ENCODE results near the gene SLC4A1. TPM values are rescaled to one million over a fixed set of nuclear protein-coding genes. Genes with fewer than 3 reads are reported as not detected.

SLC4A1 gene
- total RNA-seq, 4 donors from 2014 or later = 0.16 to 1.2 (median 0.56) TPM

DNA sequence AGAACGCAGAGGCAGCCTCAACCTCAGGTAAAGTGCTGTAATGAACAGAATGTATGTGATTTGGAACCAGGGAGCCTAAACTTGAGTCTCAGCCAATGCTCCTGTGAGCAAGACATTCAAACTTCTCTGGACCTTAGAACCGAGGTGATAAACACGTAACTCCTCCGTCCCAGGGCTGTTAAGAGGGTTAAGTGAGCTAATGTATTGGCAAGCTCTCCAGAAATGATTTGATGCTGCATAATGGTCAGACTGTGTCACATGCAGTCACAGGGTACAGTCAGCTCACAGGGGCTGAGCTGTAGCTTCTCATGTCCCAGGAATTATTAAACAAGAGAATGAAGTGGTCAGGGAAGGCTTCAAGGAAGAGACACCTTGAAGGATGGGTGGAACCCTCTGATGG lies 10.0 kb upstream of the SLC4A1 start:
- no peak for ATAC-seq (ENCODE audit: low FRiP score)
- TF ChIP-seq, protein P1, sequence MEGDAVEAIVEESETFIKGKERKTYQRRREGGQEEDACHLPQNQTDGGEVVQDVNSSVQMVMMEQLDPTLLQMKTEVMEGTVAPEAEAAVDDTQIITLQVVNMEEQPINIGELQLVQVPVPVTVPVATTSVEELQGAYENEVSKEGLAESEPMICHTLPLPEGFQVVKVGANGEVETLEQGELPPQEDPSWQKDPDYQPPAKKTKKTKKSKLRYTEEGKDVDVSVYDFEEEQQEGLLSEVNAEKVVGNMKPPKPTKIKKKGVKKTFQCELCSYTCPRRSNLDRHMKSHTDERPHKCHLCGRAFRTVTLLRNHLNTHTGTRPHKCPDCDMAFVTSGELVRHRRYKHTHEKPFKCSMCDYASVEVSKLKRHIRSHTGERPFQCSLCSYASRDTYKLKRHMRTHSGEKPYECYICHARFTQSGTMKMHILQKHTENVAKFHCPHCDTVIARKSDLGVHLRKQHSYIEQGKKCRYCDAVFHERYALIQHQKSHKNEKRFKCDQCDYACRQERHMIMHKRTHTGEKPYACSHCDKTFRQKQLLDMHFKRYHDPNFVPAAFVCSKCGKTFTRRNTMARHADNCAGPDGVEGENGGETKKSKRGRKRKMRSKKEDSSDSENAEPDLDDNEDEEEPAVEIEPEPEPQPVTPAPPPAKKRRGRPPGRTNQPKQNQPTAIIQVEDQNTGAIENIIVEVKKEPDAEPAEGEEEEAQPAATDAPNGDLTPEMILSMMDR (IDR thresholded peaks at IDR 0.05) = no peak

DNA sequence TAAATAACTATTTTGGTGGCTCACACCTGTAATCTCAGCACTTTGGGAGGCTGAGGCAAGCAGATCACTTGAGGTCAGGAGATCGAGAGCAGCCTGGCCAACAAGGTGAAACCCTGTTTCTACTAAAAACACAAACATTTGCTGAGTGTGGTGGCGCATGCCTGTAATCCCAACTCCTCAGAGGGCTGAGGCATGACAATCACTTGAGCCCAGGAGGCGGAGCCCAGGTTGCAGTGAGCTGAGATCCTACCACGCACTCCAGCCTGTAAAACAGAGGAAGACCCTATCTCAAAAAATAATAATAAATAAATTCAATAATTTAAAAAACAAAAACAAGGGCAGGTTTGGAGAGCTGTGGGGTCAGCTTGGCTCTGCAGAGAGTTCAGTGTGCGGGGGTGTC lies 5.7 kb upstream of the SLC4A1 start:
- TF ChIP-seq, protein P1 (IDR thresholded peaks at IDR 0.05) = no peak
- ATAC-seq (ENCODE audit: low FRiP score) = no peak

More for the DNA sequence above, 10.0 kb upstream of the SLC4A1 start:
- DNase-seq (ENCODE audit: low spot score) = no peak

GRCh38 chr17:44272954-44273353 lies 5.0 kb upstream of the SLC4A1 start:
- TF ChIP-seq, protein P1 (IDR thresholded peaks at IDR 0.05) = no peak
- ATAC-seq (ENCODE audit: low FRiP score) = no peak

More for the DNA sequence above, 5.7 kb upstream of the SLC4A1 start:
- DNase-seq (ENCODE audit: low spot score) = no peak

GRCh38 chr17:44272321-44272951 lies 4.5 kb upstream of the SLC4A1 start:
- ATAC-seq (ENCODE audit: low FRiP score) (no peak), DNase-seq (ENCODE audit: low spot score) (no peak)
- TF ChIP-seq, protein P1 (IDR thresholded peaks at IDR 0.05) = no peak

More at GRCh38 chr17:44272954-44273353, 5.0 kb upstream of the SLC4A1 start:
- no peak for DNase-seq (ENCODE audit: low spot score)

GRCh38 chr17:44269535-44270240 lies 1.8 kb upstream of the SLC4A1 start:
- ATAC-seq (ENCODE audit: low FRiP score) (no peak), DNase-seq (ENCODE audit: low spot score) (no peak)
- TF ChIP-seq, protein P1 (IDR thresholded peaks at IDR 0.05) = no peak

DNA sequence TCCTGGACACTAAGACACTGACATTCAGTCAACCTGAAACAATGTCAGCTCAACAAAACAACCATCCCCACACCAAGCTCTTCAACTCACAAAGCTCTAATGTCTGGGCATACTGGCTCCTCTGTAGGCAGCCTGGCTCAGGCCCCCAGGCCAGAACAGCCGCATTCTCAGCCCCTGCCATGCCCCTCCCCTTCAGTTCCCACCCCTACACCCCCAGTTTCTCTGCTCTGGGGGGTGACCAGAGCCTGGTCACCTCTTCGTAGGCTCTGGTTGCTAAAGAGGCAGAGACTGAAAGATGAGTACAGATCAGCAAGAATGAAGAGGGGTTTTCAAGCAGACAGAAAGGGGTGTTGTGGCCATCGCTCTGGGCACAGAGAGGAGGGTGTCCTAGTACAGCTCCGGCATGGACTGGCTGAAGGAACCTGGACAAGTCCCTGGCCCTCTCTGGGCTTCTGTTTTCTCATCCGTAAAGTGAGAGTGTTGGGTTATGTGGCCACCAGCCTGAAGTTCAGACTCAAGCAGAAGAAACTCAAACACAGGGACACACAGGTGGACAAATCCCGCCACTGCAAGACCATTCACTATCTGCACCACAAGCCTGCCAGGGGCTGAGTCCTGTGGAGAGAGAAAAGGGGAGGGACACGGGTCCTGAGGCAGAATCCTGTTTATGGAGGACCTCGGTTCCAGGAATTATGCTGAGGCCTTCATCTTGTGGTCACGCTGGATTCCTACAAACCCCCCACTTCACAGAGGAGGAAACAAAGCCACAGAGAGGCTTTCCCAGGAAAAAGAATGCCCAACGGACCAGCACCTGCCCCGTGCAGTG lies 987 bp upstream of the SLC4A1 start:
- ATAC-seq (ENCODE audit: low FRiP score) (no peak), DNase-seq (ENCODE audit: low spot score) (no peak)
- TF ChIP-seq, protein P1 (IDR thresholded peaks at IDR 0.05) = no peak
